Trophoblast cell (in vitro differentiated cells and primary cell): ENCODE results near the gene ELFN1.

ENCODE experiments used
- DNase-seq, 2 donors: peaks; one replicate each; pipeline ENCODE4 v3.0.0-alpha.2; 2016
- H2AFZ ChIP-seq: 2 replicates; pipeline ENCODE4 v1.6.1; 2013; ENCODE audit warnings: low read length, moderate library complexity, mild to moderate bottlenecking; ENCODE audit not compliant: insufficient read depth, poor library complexity
- H2AK5ac ChIP-seq: 2 replicates; pipeline ENCODE4 v1.6.1; 2013; ENCODE audit warnings: mild to moderate bottlenecking, low read length
- H2BK120ac ChIP-seq: 2 replicates; pipeline ENCODE4 v1.6.1; 2013; ENCODE audit warnings: low read length, mild to moderate bottlenecking, moderate library complexity; ENCODE audit not compliant: insufficient read depth, poor library complexity
- H2BK12ac ChIP-seq: 2 replicates; pipeline ENCODE4 v1.6.1; 2013; ENCODE audit warnings: mild to moderate bottlenecking, low read length, moderate library complexity
- H2BK5ac ChIP-seq: 2 replicates; pipeline ENCODE4 v1.6.1; 2013; ENCODE audit warnings: low read length, low read depth, moderate library complexity, mild to moderate bottlenecking; ENCODE audit not compliant: poor library complexity
- H3K14ac ChIP-seq: 2 replicates; pipeline ENCODE4 v1.6.1; 2013; ENCODE audit warnings: mild to moderate bottlenecking, low read length
- H3K18ac ChIP-seq: 2 replicates; pipeline ENCODE4 v1.6.1; 2013; ENCODE audit warnings: mild to moderate bottlenecking, low read length
- H3K23ac ChIP-seq: 2 replicates; pipeline ENCODE4 v1.6.1; 2013; ENCODE audit warnings: low read length
- H3K27ac ChIP-seq: 2 replicates; pipeline ENCODE4 v1.5.1; 2013; ENCODE audit warnings: low read depth, mild to moderate bottlenecking, inconsistent platforms, low read length, moderate library complexity
- H3K27me3 ChIP-seq: 2 replicates; pipeline ENCODE4 v1.6.1; 2013; ENCODE audit warnings: inconsistent platforms, mild to moderate bottlenecking, low read length, moderate library complexity; ENCODE audit not compliant: insufficient read depth
- H3K36me3 ChIP-seq, 2 experiments: 1 replicate in 1 of 2; 2 replicates in 1 of 2; pipeline ENCODE4 v1.6.1; 2013; ENCODE audit warnings: low read length in 2 of 2, mild to moderate bottlenecking in 2 of 2, moderate library complexity in 1 of 2; ENCODE audit not compliant: insufficient read depth in 2 of 2, control insufficient read depth in 1 of 2
- H3K4ac ChIP-seq: 2 replicates; pipeline ENCODE4 v1.6.1; 2013; ENCODE audit warnings: low read depth, mild to moderate bottlenecking, low read length, moderate library complexity
- H3K4me1 ChIP-seq, 2 experiments: 1 replicate in 1 of 2; 2 replicates in 1 of 2; pipeline ENCODE4 v1.6.1; 2013; ENCODE audit warnings: low read length in 2 of 2, mild to moderate bottlenecking in 2 of 2, moderate library complexity in 1 of 2; ENCODE audit not compliant: insufficient read depth in 2 of 2, control insufficient read depth in 1 of 2
- H3K4me2 ChIP-seq: 2 replicates; pipeline ENCODE4 v1.6.1; 2013; ENCODE audit warnings: inconsistent platforms, mild to moderate bottlenecking, low read length, moderate library complexity
- H3K4me3 ChIP-seq: 2 replicates; pipeline ENCODE4 v1.5.1; 2013; ENCODE audit warnings: mild to moderate bottlenecking, low read depth, low read length, inconsistent platforms
- H3K79me1 ChIP-seq: one replicate; pipeline ENCODE4 v1.6.1; 2013; ENCODE audit warnings: low read length
- H3K79me2 ChIP-seq: 2 replicates; pipeline ENCODE4 v1.6.1; 2013; ENCODE audit warnings: low read length, mild to moderate bottlenecking; ENCODE audit not compliant: control insufficient read depth, insufficient read depth, poor library complexity
- H3K9ac ChIP-seq: 2 replicates; pipeline ENCODE4 v1.6.1; 2013; ENCODE audit warnings: mild to moderate bottlenecking, low read length
- H3K9me3 ChIP-seq: 2 replicates; pipeline ENCODE4 v1.6.1; 2013; ENCODE audit warnings: low read depth, mild to moderate bottlenecking, control low read depth, inconsistent platforms, low read length; ENCODE audit not compliant: insufficient read depth
- H4K12ac ChIP-seq: 2 replicates; pipeline ENCODE4 v1.6.1; 2013; ENCODE audit warnings: low read depth, mild to moderate bottlenecking, low read length, moderate library complexity
- H4K8ac ChIP-seq: 2 replicates; pipeline ENCODE4 v1.6.1; 2013; ENCODE audit warnings: low read depth, mild to moderate bottlenecking, low read length, moderate library complexity
- H4K91ac ChIP-seq: one replicate; pipeline ENCODE4 v1.6.1; 2013; ENCODE audit warnings: low read depth, mild to moderate bottlenecking, low read length, moderate library complexity
- WGBS: extraction: QIAGEN DNeasy Blood & Tissue Kit; methylation state at CpG from one replicate; pipeline ENCODE4 v1.1.7; 2013; ENCODE audit warnings: missing lambda C conversion rate; ENCODE audit not compliant: insufficient read length, insufficient coverage; ENCODE audit errors: extremely low coverage; 5-methylcytosine and 5-hydroxymethylcytosine counted together

ELFN1 gene

DNA sequence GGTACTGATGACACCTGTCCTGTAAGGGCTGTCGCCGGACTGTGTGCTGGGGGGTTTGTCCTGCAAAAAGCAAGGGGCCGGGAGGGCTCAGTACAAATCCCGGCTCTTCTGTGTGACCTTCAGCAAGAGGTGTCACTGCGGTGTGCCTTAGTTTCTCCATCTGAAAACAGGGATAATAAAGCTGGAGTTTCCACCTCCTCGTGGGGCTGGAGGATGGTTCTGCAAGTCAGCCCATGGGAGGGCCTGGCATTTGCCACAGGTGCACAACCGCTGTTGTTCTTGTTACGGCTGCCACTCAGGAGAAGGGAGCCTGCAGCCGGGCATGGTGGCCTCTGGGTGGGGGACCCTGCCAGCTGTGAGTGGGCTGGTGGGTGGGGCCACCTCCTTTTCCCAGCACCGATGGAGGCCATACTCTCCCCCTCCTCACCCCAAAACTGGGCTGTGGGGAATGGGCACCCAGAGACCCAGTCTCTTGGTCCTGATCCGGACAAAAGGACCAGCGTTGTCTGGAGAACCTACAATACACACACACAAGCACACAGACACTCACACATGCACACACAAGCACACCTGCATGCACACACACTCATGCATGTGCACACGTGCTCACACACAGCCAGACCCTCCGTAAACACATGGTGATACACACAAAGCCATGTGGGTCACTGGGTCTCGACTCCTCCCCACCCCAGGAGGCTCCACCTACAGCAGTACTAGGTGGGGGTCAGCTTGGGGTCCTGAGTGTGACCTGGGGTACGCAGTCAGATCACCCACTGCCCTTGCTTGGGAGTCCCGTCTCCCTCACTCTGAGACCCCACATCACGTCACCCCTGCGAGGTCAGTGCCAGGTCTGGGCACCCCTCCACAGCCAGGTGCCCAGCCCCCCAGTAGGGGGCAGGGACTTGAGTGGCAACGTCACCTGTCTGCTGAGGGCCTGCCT is 34.1 kb downstream of the ELFN1 start:
- Histone ChIP-seq H2BK120ac (no peak overlapping the region), H3K18ac (no peak overlapping the region), H3K4ac (no peak overlapping the region), H3K79me1 (no peaks in the 10 kb centered on the region), H3K27me3 (no peaks in the 10 kb centered on the region), H2AK5ac (no peak overlapping the region), H3K4me1 (no peaks in the 10 kb centered on the region), H4K91ac (no peak overlapping the region), H3K9me3 (peaks cover 4% of the 10 kb centered on the region), H2BK5ac (no peak overlapping the region), H3K4me2 (no peak overlapping the region), H3K27ac (no peak overlapping the region), H3K9ac (no peak overlapping the region), H2BK12ac (no peak overlapping the region), H2AFZ (no peak overlapping the region), H3K14ac (no peak overlapping the region), H3K79me2 (no peaks in the 10 kb centered on the region), H3K4me3 (no peak overlapping the region), H4K8ac (no peak overlapping the region), H3K36me3 (no peaks in the 10 kb centered on the region), H4K12ac (no peak overlapping the region), H3K23ac (no peak overlapping the region)
- WGBS = no CpG with 5 or more reads among the region's 20 CpGs
- DNase-seq = no peak

GRCh38 chr7:1704811-1705738 is 35.0 kb downstream of the ELFN1 start:
- Histone ChIP-seq H4K91ac (no peak overlapping the region), H3K27ac (no peak overlapping the region), H4K12ac (no peak overlapping the region), H3K4ac (no peak overlapping the region), H3K79me2 (no peaks in the 10 kb centered on the region), H2BK120ac (no peak overlapping the region), H3K4me1 (no peaks in the 10 kb centered on the region), H2AK5ac (no peak overlapping the region), H3K4me2 (no peak overlapping the region), H3K27me3 (no peaks in the 10 kb centered on the region), H3K79me1 (no peaks in the 10 kb centered on the region), H4K8ac (no peak overlapping the region), H2BK12ac (no peak overlapping the region), H3K18ac (no peak overlapping the region), H2BK5ac (no peak overlapping the region), H2AFZ (no peak overlapping the region), H3K9me3 (peaks cover 4% of the 10 kb centered on the region), H3K23ac (no peak overlapping the region), H3K9ac (no peak overlapping the region), H3K4me3 (no peak overlapping the region), H3K36me3 (no peaks in the 10 kb centered on the region), H3K14ac (no peak overlapping the region)
- no CpG with 5 or more reads among the region's 26 CpGs for WGBS
- no peak for DNase-seq

GRCh38 chr7:1705856-1706255 is 35.8 kb downstream of the ELFN1 start:
- H3K27me3 ChIP-seq = no peaks in the 10 kb centered on the region
- no peak overlapping the region for H2BK120ac ChIP-seq
- no peaks in the 10 kb centered on the region for H3K79me2 ChIP-seq
- H2BK12ac ChIP-seq = no peak overlapping the region
- no peak overlapping the region for H3K4ac ChIP-seq
- H3K4me1 ChIP-seq = no peaks in the 10 kb centered on the region
- H4K8ac ChIP-seq = no peak overlapping the region
- H4K12ac ChIP-seq = no peak overlapping the region
- no peak overlapping the region for H2AK5ac ChIP-seq
- DNase-seq = no peak
- H4K91ac ChIP-seq = no peak overlapping the region
- no peak overlapping the region for H3K4me2 ChIP-seq
- H3K9me3 ChIP-seq = peaks cover 4% of the 10 kb centered on the region
- WGBS = no CpG with 5 or more reads among the region's 13 CpGs
- H3K79me1 ChIP-seq = no peaks in the 10 kb centered on the region
- no peak overlapping the region for H3K14ac ChIP-seq
- no peak overlapping the region for H3K4me3 ChIP-seq
- no peak overlapping the region for H3K27ac ChIP-seq
- H3K9ac ChIP-seq = no peak overlapping the region
- no peak overlapping the region for H3K23ac ChIP-seq
- H2AFZ ChIP-seq = no peak overlapping the region
- H3K36me3 ChIP-seq = no peaks in the 10 kb centered on the region
- no peak overlapping the region for H3K18ac ChIP-seq
- H2BK5ac ChIP-seq = no peak overlapping the region

GRCh38 chr7:1706381-1706720 is 36.3 kb downstream of the ELFN1 start:
- Histone ChIP-seq H2BK120ac (no peak overlapping the region), H3K18ac (no peak overlapping the region), H4K8ac (no peak overlapping the region), H3K79me2 (no peaks in the 10 kb centered on the region), H3K27me3 (no peaks in the 10 kb centered on the region), H3K14ac (no peak overlapping the region), H3K4me1 (no peaks in the 10 kb centered on the region), H3K4me2 (no peak overlapping the region), H3K4ac (no peak overlapping the region), H3K4me3 (no peak overlapping the region), H2BK5ac (no peak overlapping the region), H3K36me3 (no peaks in the 10 kb centered on the region), H2AFZ (no peak overlapping the region), H4K12ac (no peak overlapping the region), H2BK12ac (no peak overlapping the region), H3K9ac (no peak overlapping the region), H4K91ac (no peak overlapping the region), H3K79me1 (no peaks in the 10 kb centered on the region), H3K9me3 (peaks cover 2% of the 10 kb centered on the region), H3K27ac (no peak overlapping the region), H2AK5ac (no peak overlapping the region), H3K23ac (no peak overlapping the region)
- no peak for DNase-seq
- WGBS = no CpG with 5 or more reads among the region's 5 CpGs
